GM18526 (cell line): Measurements from ENCODE around the gene AK9.

ENCODE experiments used
- POLR2A ChIP-seq: IDR thresholded peaks from 3 replicates; pipeline ENCODE4 v1.6.1; 2011; ENCODE audit not compliant: insufficient read length; ENCODE audit errors: extremely low read depth

AK9 gene

DNA sequence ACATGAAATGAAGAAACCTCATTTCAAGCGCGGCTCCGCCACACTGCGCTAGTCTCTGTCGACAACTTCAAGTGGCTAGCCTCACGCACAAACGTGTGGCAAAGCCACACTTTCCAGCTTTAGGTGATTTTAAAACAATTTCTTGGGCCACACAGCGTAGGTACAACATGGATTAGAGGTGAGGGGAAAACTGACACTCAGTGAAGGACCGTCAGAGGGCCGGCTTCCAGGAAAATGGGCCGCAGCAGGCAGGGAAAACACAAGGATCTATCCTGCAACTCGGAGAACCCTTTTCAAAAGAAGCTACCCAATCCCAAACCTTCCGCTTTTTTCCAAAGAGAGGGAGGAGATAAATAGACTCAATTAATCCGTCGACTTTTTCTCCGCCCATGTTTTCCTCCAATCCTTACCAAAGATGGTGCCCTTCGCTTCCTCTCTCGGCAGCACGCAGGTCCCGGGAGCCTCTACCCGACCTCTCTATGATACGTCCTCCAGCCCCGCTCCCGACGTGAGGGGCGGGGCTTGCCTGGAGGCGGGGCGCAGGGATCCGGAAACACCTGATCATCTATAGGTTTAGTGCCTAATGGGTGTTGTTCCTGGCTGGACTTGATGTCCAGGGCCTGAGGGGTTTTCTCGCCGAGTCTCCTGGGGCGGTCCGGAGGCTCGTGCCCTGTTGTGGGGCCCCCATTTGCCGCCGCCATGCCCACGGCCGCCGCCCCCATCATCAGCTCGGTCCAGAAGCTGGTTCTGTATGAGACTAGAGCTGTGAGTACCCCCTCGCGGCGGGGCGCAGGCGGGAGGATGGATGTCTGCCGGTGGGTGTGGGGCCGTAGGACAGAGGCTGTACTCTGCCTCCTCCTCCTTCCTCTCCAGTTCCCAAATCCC, at the start of gene AK9, which contains the start of gene FIG4:
TSS of gene AK9 (minus strand) at position 466 of the 885 bp plus-strand sequence. CDS start 15,457 bp downstream, outside the sequence.
TSS of gene FIG4 (plus strand) at position 560 of the 885 bp plus-strand sequence. CDS start at position 700, 140 bp downstream.
- peak; percentile 62 for TF ChIP-seq POLR2A

DNA sequence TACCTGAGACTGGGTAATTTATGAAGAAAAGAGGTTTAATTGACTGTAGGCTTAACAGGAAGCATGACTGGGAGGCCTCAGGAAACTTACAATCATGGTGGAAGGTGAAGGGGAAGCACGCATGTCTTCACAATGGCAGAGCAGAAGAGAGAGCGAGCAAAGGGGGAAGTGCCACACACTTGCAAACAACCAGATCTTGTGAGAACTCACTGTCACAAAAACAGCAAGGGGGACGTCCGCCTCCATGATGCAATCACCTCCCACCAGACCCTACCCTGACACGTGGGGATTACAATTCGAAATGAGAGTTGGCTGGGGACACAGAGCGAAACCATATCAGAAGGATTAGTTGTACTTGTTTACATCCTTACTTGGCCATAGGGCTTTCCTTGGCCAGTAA, 49.8 kb upstream of the AK9 start:
- TF ChIP-seq POLR2A, result no peak

DNA sequence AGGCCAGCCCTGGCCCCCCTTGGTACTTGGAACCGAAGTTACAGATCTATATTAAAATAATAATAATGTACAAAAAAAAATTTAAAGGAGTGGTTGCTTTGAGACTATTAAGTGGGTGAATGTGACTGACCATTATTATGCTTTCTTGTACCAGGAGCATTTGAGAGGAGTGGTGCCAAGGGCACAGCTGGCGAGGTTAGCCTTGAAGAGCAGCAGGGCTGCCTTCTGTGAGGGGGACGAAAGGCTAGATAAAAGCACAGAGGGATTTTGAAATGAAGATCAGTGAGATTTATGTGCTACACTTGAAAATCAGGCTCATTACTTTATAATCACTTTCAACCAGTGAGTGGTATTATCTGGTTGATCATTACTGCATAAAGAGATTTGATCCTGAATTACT, 48.7 kb upstream of the AK9 start:
- TF ChIP-seq POLR2A, result no peak

DNA sequence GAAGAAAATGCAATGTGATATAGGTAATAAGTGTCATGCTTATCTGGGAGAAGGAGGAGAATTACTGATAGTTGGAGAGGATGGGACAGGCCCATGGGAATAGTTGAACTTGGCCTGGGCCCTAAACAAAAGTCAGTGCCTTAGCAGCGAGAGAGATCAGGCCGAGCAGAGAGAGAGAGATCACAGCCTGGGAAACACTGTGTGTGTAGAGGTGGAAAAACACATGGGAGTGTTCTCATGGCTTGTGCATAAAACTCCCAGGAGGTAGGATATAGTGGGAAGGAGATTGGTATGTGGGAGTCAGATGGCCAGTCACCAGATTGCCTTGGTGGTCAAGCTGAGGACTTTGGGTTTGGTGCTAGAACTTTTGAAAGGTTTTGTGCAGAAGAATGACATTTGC, 47.7 kb upstream of the AK9 start:
- TF ChIP-seq POLR2A, result no peak

DNA sequence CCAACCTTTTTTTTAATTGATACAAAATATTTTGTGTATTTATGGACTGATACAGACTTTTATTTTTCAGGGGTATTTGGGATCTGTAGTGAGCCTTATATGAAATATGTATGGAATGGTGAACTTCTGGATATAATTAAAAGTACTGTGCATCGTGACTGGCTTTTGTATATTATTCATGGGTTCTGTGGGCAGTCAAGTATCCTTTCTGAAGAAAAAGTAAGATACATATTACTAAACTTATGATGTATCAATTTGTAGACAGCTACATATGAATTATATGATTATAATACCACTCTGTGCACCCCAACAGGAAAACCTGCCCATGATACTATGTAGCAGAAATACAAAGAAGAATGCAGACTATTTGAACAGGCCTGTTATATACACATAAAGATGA, 47.3 kb upstream of the AK9 start:
- TF ChIP-seq POLR2A, result no peak

DNA sequence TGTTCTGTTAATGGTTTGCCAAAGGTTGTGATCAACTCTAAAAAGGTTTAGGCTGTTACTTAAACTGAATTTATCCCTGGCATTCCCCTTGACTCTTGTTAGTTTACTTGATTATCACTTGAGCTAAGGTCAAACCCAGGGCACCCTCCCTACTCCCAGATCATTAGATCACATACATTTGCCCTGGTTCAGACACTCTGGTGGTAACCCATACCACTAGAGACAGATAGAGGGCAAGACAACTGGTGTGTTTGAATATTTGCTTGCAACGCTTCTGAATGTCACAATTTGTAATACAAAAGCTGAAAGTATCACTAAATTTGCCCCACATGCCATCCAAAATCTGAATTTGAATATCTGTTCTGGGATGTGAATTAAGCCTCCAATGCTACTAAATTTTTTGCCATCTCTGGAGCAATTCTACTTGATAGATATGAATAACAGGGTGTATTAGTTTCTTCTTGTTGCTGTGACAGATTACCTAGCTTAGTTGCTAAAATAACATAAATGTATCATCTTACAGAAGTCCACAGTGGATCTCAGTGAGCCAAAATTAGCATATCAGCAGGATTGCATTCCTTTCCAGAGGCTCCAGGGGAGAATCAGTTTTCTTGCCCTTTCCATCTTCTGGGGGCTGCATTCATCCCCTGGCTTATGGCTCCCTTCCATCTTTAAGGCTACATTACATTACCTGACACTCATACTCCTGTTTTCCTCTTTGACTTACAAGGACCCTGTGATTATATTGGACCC, 45.4 kb upstream of the AK9 start:
- TF ChIP-seq POLR2A, result no peak

DNA sequence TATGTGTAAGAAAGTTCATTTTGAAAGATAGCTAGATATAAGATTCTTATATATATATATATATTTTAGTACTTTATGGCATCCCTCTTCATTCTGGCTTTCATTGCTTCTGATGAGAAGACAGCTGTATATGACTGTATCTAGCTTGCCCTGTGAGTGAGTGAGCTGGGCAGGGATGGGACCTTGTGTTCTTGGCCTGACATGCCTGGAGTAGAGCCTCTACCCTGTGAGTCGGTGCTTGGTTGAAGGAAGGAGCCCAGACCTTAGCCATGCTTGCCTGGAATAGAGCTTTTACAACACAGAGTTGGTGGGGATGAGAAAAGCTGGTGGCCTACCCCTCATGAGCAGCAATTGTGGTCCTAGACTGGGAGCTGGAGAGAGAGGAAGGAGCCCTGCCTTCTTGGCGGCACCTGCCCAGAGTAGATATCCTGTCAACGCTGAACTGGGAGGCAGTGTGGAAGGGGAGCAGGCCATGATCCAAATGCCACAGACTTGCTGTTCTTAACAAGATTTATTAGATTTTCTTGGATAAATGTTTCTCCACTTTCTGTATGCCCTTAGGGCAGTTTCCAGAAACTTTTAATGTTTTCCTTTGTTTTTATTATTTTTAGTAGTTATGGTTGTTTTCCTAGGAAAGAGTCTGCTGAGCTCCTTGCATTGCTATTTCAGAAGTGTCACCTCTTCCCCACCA, 31.7 kb upstream of the AK9 start:
- no peak for TF ChIP-seq POLR2A

DNA sequence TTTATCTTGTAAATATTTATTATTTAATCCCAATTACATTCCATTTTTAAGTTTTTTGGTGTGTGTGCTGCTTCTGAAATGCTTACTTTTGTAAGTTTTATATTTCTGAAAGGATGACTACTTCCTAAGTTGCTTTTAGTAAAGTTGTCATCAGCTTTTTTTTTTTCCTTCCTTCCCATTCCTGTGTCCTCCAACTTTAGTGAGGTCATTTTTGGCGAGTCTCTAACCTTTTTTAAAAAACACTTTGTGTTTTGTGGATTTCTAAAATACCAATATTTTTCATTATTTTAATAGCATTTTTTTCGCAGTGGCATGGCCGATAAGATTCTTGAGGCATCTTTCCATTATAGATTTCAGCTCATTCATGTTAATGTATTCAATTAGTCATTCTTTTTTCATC, 31.0 kb upstream of the AK9 start:
- no peak for TF ChIP-seq POLR2A

DNA sequence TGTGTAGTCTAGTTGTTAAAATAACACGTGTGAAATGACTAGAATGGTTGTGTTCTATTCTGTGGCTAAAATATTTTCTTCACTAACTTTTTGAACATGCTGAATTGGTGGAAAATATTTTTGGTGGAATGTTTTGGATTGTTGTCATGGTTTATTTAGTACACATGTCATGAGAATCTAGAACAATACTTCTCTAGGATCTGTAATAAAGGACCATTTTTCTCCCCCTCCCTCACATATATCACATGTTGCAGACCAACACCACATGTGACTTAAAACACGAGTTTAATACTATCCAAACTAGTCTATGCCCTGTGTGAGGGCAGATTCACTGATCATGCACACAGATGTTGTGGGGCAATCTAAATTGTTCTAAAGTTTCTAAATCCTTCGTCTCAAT, 29.3 kb upstream of the AK9 start:
- TF ChIP-seq POLR2A, result no peak

DNA sequence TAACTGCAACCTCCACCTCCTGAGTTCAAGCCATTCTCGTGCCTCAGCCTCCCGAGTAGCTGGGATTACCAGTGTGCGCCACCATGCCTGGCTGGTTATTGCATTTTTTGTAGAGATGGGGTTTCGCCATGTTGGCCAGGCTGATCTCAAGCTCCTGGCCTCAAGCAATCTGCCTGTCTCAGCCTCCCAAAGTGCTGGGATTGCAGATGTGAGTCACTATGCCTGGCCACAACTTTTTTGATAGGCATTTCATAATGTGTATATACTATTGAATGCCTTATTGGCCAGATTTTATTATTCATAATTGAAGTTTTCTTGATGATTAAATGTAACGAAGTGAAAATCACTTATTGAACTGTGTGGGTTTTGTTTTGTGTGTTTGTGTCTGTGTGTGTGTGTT, 28.0 kb upstream of the AK9 start:
- no peak for TF ChIP-seq POLR2A

DNA sequence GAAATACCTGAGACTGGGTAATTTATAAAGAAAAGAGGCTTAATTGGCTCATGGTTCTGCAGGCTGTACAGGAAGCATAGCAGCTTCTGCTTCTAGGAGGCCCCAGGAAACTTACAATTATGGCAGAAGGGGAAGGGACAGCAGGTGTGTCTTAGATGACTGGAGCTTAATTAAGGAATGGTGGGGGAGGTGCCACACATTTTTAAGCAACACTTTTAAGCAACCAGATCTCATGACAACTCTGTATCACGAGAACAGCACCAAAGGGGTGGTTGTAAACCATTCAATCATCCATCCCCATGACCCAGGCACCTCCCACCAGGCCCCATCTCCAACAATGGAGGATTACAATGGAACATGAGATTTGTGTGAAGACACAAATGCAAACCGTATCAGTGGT, 27.0 kb upstream of the AK9 start:
- TF ChIP-seq POLR2A, result no peak

DNA sequence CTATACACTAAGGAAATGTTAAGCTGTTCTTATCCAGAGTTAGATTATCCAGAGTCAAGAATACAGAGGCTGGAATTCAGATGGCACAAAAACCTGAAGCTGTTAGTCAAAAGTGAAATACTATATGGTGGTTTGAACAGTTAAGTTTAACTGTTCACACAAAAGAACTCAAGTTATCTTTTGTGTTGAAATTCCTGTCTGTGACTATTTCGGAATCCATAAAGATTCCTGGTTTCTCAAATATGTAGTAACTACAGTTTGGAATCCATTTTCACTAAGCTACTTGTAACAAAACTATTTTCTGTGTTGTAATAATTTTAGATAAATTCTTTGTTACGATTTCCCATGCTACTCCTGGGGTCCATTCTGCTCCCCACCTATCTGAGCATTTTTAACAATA, 24.6 kb upstream of the AK9 start:
- no peak for TF ChIP-seq POLR2A

DNA sequence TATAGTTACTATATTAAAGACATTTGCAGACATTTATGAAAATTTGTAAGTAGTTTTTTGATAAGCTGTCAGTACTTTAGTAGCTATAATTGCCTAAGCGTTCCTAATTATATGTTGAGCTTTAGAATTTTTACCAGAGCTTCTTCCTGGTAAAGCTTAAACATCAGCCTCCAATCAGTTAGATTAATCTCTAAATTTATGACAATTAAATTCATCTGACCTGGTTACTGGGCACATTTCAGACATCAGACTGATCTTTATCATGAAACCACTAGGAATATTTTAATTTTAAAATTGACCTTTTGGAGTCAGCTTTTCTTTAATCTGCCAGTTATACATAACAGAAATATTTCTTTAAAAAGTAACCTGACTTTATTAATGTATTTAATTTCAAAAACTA, 23.6 kb upstream of the AK9 start:
- no peak for TF ChIP-seq POLR2A

DNA sequence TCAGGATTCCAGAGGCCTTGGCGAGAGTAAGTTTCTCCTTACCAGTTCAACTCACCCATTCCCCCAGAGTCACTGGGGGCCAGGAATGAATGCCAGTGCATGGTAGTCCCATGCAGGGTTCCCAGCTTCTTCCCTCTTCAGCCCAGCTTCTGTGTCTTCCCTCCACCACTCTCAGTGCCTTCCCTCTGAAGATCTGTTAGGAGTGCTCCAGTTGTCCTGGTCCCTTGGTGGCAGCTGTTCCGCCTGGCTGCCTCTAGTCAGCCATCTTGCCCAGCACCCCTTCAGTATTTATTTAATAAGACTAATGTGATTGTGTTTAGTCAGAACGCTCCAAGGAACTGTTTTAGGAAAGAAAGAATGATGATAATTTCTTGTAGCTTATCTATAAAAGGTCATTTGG, 23.2 kb upstream of the AK9 start:
- no peak for TF ChIP-seq POLR2A

DNA sequence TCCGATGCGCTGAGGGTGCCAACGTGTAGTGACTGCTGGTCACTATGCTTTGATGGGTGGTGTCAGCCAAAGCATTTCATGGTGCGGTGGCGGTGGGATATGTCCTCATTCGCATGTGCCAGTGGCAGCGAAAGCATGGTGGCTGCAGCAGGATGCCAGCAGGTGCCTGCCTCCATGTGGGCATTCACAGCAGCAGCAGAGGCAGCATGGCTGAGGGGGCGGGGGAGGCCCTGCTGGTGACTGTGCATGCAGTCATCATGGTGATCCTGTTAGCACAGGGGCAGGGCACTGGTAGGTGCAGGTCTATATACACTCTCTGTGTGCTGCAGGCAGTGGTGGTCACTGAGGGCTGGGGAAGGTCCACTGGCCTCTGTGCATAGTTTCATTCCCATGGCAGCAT, 22.1 kb upstream of the AK9 start:
- no peak for TF ChIP-seq POLR2A

DNA sequence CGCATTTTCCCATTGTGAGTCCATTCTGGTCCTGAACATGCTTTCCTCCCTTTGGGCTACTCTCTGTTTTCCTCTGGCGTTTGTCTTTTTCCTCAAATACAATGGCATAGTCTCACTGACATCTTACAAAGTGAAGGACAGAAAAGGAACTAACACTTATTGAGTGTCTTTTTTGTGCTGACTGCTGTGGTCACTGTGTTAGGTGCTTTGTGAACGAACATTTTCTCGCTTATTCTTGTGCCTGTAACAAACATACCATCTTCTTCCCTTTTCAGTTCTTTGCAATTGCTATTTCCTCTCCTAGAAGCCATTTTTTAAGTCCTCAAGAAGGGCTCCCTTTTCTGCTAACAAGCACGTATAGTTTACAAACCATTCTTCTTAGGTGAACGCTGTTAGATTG, 15.5 kb upstream of the AK9 start:
- no peak for TF ChIP-seq POLR2A
